ENCODE measurements around the gene SORCS2. TPM values are rescaled to one million over a fixed set of nuclear protein-coding genes. Genes with fewer than 3 reads are reported as not detected.

SORCS2 gene
- polyA plus RNA-seq, 1 of the 3 experiments (the other 2 are of a cell fraction), result 1.6 TPM

DNA sequence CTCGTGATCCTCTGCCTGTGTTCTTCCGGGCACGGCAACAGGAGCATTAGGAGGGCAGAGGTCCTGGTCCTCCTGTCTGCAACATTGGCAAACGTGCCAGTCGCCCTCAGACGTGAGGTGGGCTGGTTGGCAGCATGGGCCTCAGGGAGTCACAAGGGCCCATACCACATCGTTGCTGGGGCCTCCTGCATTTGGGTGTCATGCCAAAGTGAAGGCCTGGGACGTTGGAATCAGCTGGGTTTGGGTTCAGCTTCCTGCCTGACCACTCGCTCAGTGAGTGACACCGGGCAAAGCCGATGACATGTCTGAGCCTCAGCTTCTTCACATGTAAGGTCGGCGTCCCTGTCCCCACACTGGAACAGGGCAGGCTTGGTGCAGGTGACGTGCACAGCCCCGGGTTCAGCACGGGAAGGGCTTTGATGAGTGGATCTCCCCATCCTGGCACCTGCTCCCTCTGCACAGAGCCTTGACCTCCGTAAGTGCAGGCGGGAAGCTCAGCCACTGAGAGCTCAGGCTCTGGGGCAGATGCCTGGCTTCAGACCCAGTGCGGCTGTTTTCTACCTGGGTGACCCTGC lies 150.8 kb downstream of the SORCS2 start:
- CTCF ChIA-PET, result interaction anchor here (1.0 to 1.3 kb wide), 2 partner anchors 48 to 151 kb away, joined by 4 to 5 read pairs; partner anchors contain the start of gene SORCS2
- Histone ChIP-seq H3K27ac (ENCODE audit: low read depth in 2 of 2, low read length in 1 of 2) (no peak overlapping the region), H2AFZ (ENCODE audit: low read depth) (no peak overlapping the region), H3K36me3 (replicated peaks in 1 of 2; ENCODE audit: control insufficient read depth in 1 of 2, insufficient read depth in 2 of 2, low read length in 1 of 2) (no peaks in the 10 kb centered on the region), H4K20me1 (ENCODE audit: insufficient read depth) (no peaks in the 10 kb centered on the region), H3K4me2 (no peak overlapping the region), H3K9ac (no peak overlapping the region), H3K9me2 (no peaks in the 10 kb centered on the region), H3K27me3 (ENCODE audit: insufficient read depth) (no peaks in the 10 kb centered on the region), H3K79me2 (ENCODE audit: insufficient read depth) (no peaks in the 10 kb centered on the region), H3K9me3 (no peaks in the 10 kb centered on the region), H3K4me1 (ENCODE audit: control insufficient read depth in 1 of 2, insufficient read depth in 2 of 2, low read depth in 1 of 2, low read length in 1 of 2) (0 out of 4 replicates have a peak, but pooled peaks cover 0 to 3% of the 10 kb centered on the region in 2 experiments), H3F3A (replicated peaks; ENCODE audit: insufficient read depth) (peaks cover under 1% of the 10 kb centered on the region), H3K4me3 (ENCODE audit: low read depth in 2 of 2, low read length in 1 of 2) (no peak overlapping the region)
- TF ChIP-seq NRF1 (IDR thresholded peaks at IDR 0.05; ENCODE audit: low read depth, low read length), result no peak
- POLR2A ChIA-PET, result no interaction called here
- DNase-seq, result no peak
- WGBS (ENCODE audit: low lambda C conversion rate), result 80% methylated on average over 8 of the region's 19 CpGs

DNA sequence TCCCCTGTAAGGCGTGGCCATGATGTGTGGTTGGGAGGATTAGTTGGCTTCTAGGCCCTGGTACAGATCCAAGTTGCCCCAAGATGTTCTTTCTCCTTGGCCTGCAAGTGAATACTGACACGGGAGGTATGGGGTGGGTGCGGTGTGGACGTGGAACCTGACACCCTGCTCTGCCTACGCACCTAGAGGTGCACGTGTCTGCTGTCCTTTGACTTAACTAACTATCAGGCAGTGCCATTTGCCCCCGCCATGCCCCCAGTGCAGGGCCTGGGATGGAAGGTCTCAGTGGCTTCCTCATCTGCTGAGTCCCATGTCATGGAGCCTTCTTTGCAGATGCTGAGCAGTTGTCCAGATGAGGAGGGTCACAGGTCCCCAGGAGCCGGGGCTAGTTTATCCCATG lies 151.6 kb downstream of the SORCS2 start:
- WGBS (ENCODE audit: low lambda C conversion rate), result 82% methylated on average over 6 of the region's 8 CpGs
- no peak overlapping the region for H2AFZ ChIP-seq (ENCODE audit: low read depth)
- CTCF ChIA-PET, result no interaction called here

DNA sequence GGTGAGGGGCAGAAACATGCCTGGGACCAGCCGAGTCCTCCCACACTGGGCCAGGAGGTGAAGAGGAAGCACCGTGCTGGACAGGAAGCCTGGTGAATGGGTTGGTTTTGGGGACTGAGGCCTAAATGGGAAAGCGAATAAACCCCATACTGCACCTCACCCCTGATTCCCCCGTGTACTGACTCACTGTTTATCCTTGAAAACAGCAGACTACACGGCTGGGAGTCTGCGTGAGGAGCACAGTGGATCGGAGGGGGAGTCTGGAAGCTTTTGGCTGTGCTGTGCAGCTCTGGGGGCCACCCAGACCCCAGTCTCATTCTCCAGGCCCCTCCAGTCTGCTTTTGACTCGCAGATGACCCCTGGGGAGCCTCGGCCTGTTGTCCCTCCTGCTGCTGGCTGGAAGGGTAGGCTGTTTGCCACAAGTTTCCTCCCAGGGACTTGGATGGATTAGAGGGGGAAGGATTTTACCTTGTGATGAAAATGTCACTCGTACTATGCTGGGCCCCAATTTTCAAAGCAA lies 152.4 kb downstream of the SORCS2 start:
- no peaks in the 10 kb centered on the region for H3K9me3 ChIP-seq
- H3K36me3 ChIP-seq (replicated peaks in 1 of 2; ENCODE audit: control insufficient read depth in 1 of 2, insufficient read depth in 2 of 2, low read length in 1 of 2), result no peaks in the 10 kb centered on the region
- TF ChIP-seq RXRA (IDR thresholded peaks at IDR 0.05; ENCODE audit: borderline replicate concordance, low read depth) (no peak), RFX5 (IDR thresholded peaks at IDR 0.05; ENCODE audit: low read length) (no peak), FOSL2 (IDR thresholded peaks at IDR 0.05; ENCODE audit: borderline replicate concordance, low read depth) (no peak), NRF1 (IDR thresholded peaks at IDR 0.05; ENCODE audit: low read depth, low read length) (no peak), CHD2 (IDR thresholded peaks at IDR 0.05; ENCODE audit: low read length, partially characterized antibody) (no peak)
- TF ChIP-seq, protein P1, sequence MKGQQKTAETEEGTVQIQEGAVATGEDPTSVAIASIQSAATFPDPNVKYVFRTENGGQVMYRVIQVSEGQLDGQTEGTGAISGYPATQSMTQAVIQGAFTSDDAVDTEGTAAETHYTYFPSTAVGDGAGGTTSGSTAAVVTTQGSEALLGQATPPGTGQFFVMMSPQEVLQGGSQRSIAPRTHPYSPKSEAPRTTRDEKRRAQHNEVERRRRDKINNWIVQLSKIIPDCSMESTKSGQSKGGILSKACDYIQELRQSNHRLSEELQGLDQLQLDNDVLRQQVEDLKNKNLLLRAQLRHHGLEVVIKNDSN (IDR thresholded peaks at IDR 0.05; ENCODE audit: borderline replicate concordance, low read depth), result no peak
- TF ChIP-seq, protein P2, sequence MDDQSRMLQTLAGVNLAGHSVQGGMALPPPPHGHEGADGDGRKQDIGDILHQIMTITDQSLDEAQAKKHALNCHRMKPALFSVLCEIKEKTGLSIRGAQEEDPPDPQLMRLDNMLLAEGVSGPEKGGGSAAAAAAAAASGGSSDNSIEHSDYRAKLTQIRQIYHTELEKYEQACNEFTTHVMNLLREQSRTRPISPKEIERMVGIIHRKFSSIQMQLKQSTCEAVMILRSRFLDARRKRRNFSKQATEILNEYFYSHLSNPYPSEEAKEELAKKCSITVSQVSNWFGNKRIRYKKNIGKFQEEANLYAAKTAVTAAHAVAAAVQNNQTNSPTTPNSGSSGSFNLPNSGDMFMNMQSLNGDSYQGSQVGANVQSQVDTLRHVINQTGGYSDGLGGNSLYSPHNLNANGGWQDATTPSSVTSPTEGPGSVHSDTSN (IDR thresholded peaks at IDR 0.05), result no peak
- DNase-seq, result no peak
- no peak overlapping the region for H3K4me2 ChIP-seq
- H3K9ac ChIP-seq, result no peak overlapping the region
- H3K27ac ChIP-seq (ENCODE audit: low read depth in 2 of 2, low read length in 1 of 2), result no peak overlapping the region
- no peaks in the 10 kb centered on the region for H4K20me1 ChIP-seq (ENCODE audit: insufficient read depth)
- ChIA-PET POLR2A (no interaction called here), CTCF (interaction anchor here (1.4 kb wide), 1 partner anchor 9 kb away, joined by 6 read pairs; no protein-coding TSS in a partner anchor)
- H3K4me3 ChIP-seq (ENCODE audit: low read depth in 2 of 2, low read length in 1 of 2), result no peak overlapping the region
- 62% methylated on average over 8 of the region's 10 CpGs for WGBS (ENCODE audit: low lambda C conversion rate)
- H3K4me1 ChIP-seq (ENCODE audit: control insufficient read depth in 1 of 2, insufficient read depth in 2 of 2, low read depth in 1 of 2, low read length in 1 of 2), result 0 out of 4 replicates have a peak, but pooled peaks cover 0 to 7% of the 10 kb centered on the region in 2 experiments
- no peaks in the 10 kb centered on the region for H3K9me2 ChIP-seq
- no peak overlapping the region for H2AFZ ChIP-seq (ENCODE audit: low read depth)
- peaks cover 4% of the 10 kb centered on the region for H3F3A ChIP-seq (replicated peaks; ENCODE audit: insufficient read depth)
- H3K79me2 ChIP-seq (ENCODE audit: insufficient read depth), result no peaks in the 10 kb centered on the region
- no peaks in the 10 kb centered on the region for H3K27me3 ChIP-seq (ENCODE audit: insufficient read depth)

More for the DNA sequence above, 151.6 kb downstream of the SORCS2 start:
- no peak overlapping the region for H3K27ac ChIP-seq (ENCODE audit: low read depth in 2 of 2, low read length in 1 of 2)
- POLR2A ChIA-PET, result no interaction called here
- 0 out of 4 replicates have a peak, but pooled peaks cover 0 to 7% of the 10 kb centered on the region in 2 experiments for H3K4me1 ChIP-seq (ENCODE audit: control insufficient read depth in 1 of 2, insufficient read depth in 2 of 2, low read depth in 1 of 2, low read length in 1 of 2)
- no peaks in the 10 kb centered on the region for H3K79me2 ChIP-seq (ENCODE audit: insufficient read depth)
- no peaks in the 10 kb centered on the region for H3K27me3 ChIP-seq (ENCODE audit: insufficient read depth)
- H4K20me1 ChIP-seq (ENCODE audit: insufficient read depth), result no peaks in the 10 kb centered on the region
- no peak for TF ChIP-seq TEAD4 (IDR thresholded peaks at IDR 0.05; ENCODE audit: borderline replicate concordance, insufficient read depth)
- no peak for TF ChIP-seq JUND (IDR thresholded peaks at IDR 0.05)
- TF ChIP-seq, protein P3, sequence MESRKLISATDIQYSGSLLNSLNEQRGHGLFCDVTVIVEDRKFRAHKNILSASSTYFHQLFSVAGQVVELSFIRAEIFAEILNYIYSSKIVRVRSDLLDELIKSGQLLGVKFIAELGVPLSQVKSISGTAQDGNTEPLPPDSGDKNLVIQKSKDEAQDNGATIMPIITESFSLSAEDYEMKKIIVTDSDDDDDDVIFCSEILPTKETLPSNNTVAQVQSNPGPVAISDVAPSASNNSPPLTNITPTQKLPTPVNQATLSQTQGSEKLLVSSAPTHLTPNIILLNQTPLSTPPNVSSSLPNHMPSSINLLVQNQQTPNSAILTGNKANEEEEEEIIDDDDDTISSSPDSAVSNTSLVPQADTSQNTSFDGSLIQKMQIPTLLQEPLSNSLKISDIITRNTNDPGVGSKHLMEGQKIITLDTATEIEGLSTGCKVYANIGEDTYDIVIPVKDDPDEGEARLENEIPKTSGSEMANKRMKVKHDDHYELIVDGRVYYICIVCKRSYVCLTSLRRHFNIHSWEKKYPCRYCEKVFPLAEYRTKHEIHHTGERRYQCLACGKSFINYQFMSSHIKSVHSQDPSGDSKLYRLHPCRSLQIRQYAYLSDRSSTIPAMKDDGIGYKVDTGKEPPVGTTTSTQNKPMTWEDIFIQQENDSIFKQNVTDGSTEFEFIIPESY (IDR thresholded peaks at IDR 0.05; ENCODE audit: borderline replicate concordance, low read depth), result no peak
- no peak for DNase-seq
- no peak overlapping the region for H3K4me2 ChIP-seq
- H3K9me2 ChIP-seq, result no peaks in the 10 kb centered on the region
- H3K4me3 ChIP-seq (ENCODE audit: low read depth in 2 of 2, low read length in 1 of 2), result no peak overlapping the region
- H3K36me3 ChIP-seq (replicated peaks in 1 of 2; ENCODE audit: control insufficient read depth in 1 of 2, insufficient read depth in 2 of 2, low read length in 1 of 2), result no peaks in the 10 kb centered on the region
- H3K9me3 ChIP-seq, result no peaks in the 10 kb centered on the region
- no peak overlapping the region for H3K9ac ChIP-seq
- H3F3A ChIP-seq (replicated peaks; ENCODE audit: insufficient read depth), result peaks cover 4% of the 10 kb centered on the region

Data from SK-N-SH (cell line).